HG03432 (cell line): ENCODE measurements around the gene SERPINE2.

Experiments
- ATAC-seq: cut with Tn5 transposase; IDR thresholded peaks from one replicate; pipeline ENCODE4 v1.9.1; 2021; ENCODE audit warnings: mild to moderate bottlenecking, moderate library complexity; ENCODE audit not compliant: unreplicated experiment

SERPINE2 gene

GRCh38 chr2:224055101-224055500 is 16.0 kb upstream of the SERPINE2 start:
- ATAC-seq, result no peak

GRCh38 chr2:224046752-224047151 is 7.7 kb upstream of the SERPINE2 start:
- no peak for ATAC-seq

- ATAC-seq, result no peak
Measured at GRCh38 chr2:224042191-224042696, 3.2 kb upstream of the SERPINE2 start.

GRCh38 chr2:224041554-224041953 is 2.5 kb upstream of the SERPINE2 start:
- ATAC-seq, result no peak

- no peak for ATAC-seq
Measured at GRCh38 chr2:224040753-224041152, 1.7 kb upstream of the SERPINE2 start.

GRCh38 chr2:224039770-224040440 is 819 bp upstream of the SERPINE2 start:
- ATAC-seq, result peak; percentile 13

- peak; percentile 43 for ATAC-seq
Measured at GRCh38 chr2:224038830-224039079, 331 bp downstream of the SERPINE2 start.

- peak; percentile 66 for ATAC-seq
Measured at GRCh38 chr2:224038049-224038829, 847 bp downstream of the SERPINE2 start.

- no peak for ATAC-seq
Measured at GRCh38 chr2:224036731-224037361, 2.2 kb downstream of the SERPINE2 start.

GRCh38 chr2:224034017-224034416 is 5.1 kb downstream of the SERPINE2 start:
- no peak for ATAC-seq

GRCh38 chr2:224033601-224034000 is 5.5 kb downstream of the SERPINE2 start:
- ATAC-seq, result no peak

GRCh38 chr2:224032283-224032682 is 6.8 kb downstream of the SERPINE2 start:
- no peak for ATAC-seq

GRCh38 chr2:224031358-224031970 is 7.6 kb downstream of the SERPINE2 start:
- no peak for ATAC-seq

- no peak for ATAC-seq
Measured at GRCh38 chr2:224030786-224031185, 8.3 kb downstream of the SERPINE2 start.

- ATAC-seq, result no peak
Measured at GRCh38 chr2:224029876-224030275, 9.2 kb downstream of the SERPINE2 start.

- ATAC-seq, result no peak
Measured at GRCh38 chr2:224027931-224028330, 11.2 kb downstream of the SERPINE2 start.

- no peak for ATAC-seq
Measured at GRCh38 chr2:224027070-224027469, 12.0 kb downstream of the SERPINE2 start.

GRCh38 chr2:224025874-224026273 is 13.2 kb downstream of the SERPINE2 start:
- peak; percentile 94 for ATAC-seq

- ATAC-seq, result no peak
Measured at GRCh38 chr2:224024270-224024669, 14.8 kb downstream of the SERPINE2 start.

- ATAC-seq, result no peak
Measured at GRCh38 chr2:224023188-224023587, 15.9 kb downstream of the SERPINE2 start.

- ATAC-seq, result no peak
Measured at GRCh38 chr2:224022486-224022885, 16.6 kb downstream of the SERPINE2 start.

GRCh38 chr2:224020523-224020922 is 18.6 kb downstream of the SERPINE2 start:
- no peak for ATAC-seq
